HCT116 (cell line): ENCODE results near the gene SLC36A2. TPM values are rescaled to one million over a fixed set of nuclear protein-coding genes. Genes with fewer than 3 reads are reported as not detected.

Source experiments
- ATAC-seq: fragments of 200-7000 bp; cut with Tn5 transposase; 2 replicates; pipeline ENCODE4 v1.9.1; 2020; ENCODE audit warnings: mild to moderate bottlenecking, moderate library complexity
- BruUV-seq: library from RNA; stranded (reverse); fragments of 400-500 nt; replicated peaks from 2 replicates; lab custom pipeline; 2021; lab: Mats Ljungman, UMichigan
- CTCF ChIA-PET: fragments of 300-600 bp; sonication (Branson Sonifier 250); formaldehyde crosslinking; loops from one replicate; lab custom pipeline; 2021; ENCODE audit warnings: antibody characterized with exemption; lab: Charles Lee
- POLR2A ChIA-PET: fragments of 300-600, 350-600 bp; sonication (Branson Sonifier 250); formaldehyde crosslinking; loops from one replicate; lab custom pipeline; 2021; ENCODE audit warnings: antibody characterized with exemption; lab: Charles Lee
- RAD21 ChIA-PET, 2 experiments: fragments of 300-600 bp; sonication (Branson Sonifier 250); formaldehyde crosslinking; loops; one replicate each; lab custom pipeline; 2023; ENCODE audit warnings: low total read pairs in 2 of 2; ENCODE audit not compliant: uncharacterized antibody in 2 of 2, unreplicated experiment in 2 of 2, low non-redundant PET in 1 of 2; lab: Charles Lee
- DNase-seq: peaks from one replicate; pipeline ENCODE4 v3.0.0-alpha.2; 2010; ENCODE audit warnings: low read depth, low spot score
- H2AFZ ChIP-seq: fragments of 200-600 bp; shearing (Covaris generic), sonication (generic); 2 replicates; pipeline ENCODE4 v1.6.1; 2017; ENCODE audit warnings: low read depth, mixed run types, mixed read lengths, antibody characterized with exemption, low read length; ENCODE audit not compliant: poor library complexity, severe bottlenecking
- H3K27ac ChIP-seq: 2 replicates; pipeline ENCODE4 v1.5.1; 2012; ENCODE audit warnings: low read depth, low read length
- H3K27me3 ChIP-seq: fragments of 200-600 bp; sonication (generic); 2 replicates; pipeline ENCODE4 v1.6.1; 2016; ENCODE audit warnings: mixed run types, low read length, mixed read lengths; ENCODE audit not compliant: insufficient read depth
- H3K36me3 ChIP-seq, 2 experiments: fragments of 200-500 bp in 1 of 2; fragments of 200-600 bp in 1 of 2; sonication (Bioruptor generic) in 1 of 2; sonication (generic) in 1 of 2; 2 replicates each; pipeline versions ENCODE4 v1.5.1 to v1.6.1; 2014 to 2016; ENCODE audit warnings: low read length in 2 of 2, inconsistent platforms in 1 of 2, mixed read lengths in 1 of 2, mixed run types in 1 of 2; ENCODE audit not compliant: insufficient read depth in 2 of 2, control insufficient read depth in 1 of 2
- H3K4me1 ChIP-seq, 2 experiments: fragments of 200-600 bp in 1 of 2; sonication (generic) in 1 of 2; 2 replicates each; pipeline versions ENCODE4 v1.5.1 to v1.6.1; 2012 to 2017; ENCODE audit warnings: low read length in 2 of 2, inconsistent platforms in 1 of 2, mild to moderate bottlenecking in 1 of 2, mixed read lengths in 1 of 2, mixed run types in 1 of 2, moderate library complexity in 1 of 2; ENCODE audit not compliant: insufficient read depth in 2 of 2, control insufficient read depth in 1 of 2
- H3K4me2 ChIP-seq: fragments of 200-600 bp; sonication (generic); 2 replicates; pipeline ENCODE4 v1.6.1; 2017; ENCODE audit warnings: mixed run types, low read length, mixed read lengths
- H3K4me3 ChIP-seq, 2 experiments: fragments of 200-600 bp in 1 of 2; sonication (generic) in 1 of 2; replicated peaks in 1 of 2; 2 replicates each; pipeline ENCODE4 v1.5.1; 2011 to 2016; ENCODE audit warnings: low read length in 2 of 2, control low read depth in 1 of 2, low read depth in 1 of 2, mild to moderate bottlenecking in 1 of 2, mixed read lengths in 1 of 2, mixed run types in 1 of 2
- H3K79me2 ChIP-seq: fragments of 200-600 bp; sonication (generic); 2 replicates; pipeline ENCODE4 v1.6.1; 2017; ENCODE audit warnings: mild to moderate bottlenecking, mixed run types, low read length, moderate library complexity, mixed read lengths; ENCODE audit not compliant: insufficient read depth
- H3K9ac ChIP-seq: fragments of 200-600 bp; sonication (generic); 2 replicates; pipeline ENCODE4 v1.6.1; 2016; ENCODE audit warnings: low read length, mixed read lengths
- H3K9me2 ChIP-seq: fragments of 200-600 bp; sonication (generic), shearing (Covaris generic); 2 replicates; pipeline ENCODE4 v1.6.1; 2017; ENCODE audit warnings: mixed run types, mild to moderate bottlenecking, moderate library complexity; ENCODE audit not compliant: insufficient read depth
- H3K9me3 ChIP-seq, 2 experiments: fragments of 200-500 bp in 1 of 2; fragments of 200-600 bp in 1 of 2; sonication (Bioruptor generic) in 1 of 2; sonication (generic) in 1 of 2; 2 replicates each; pipeline ENCODE4 v1.6.1; 2014 to 2017; ENCODE audit warnings: low read length in 2 of 2, mixed read lengths in 2 of 2, inconsistent platforms in 1 of 2, low read depth in 1 of 2, mild to moderate bottlenecking in 1 of 2, mixed run types in 1 of 2, moderate library complexity in 1 of 2; ENCODE audit not compliant: control insufficient read depth in 1 of 2, insufficient read depth in 1 of 2
- H4K20me1 ChIP-seq: fragments of 200-600 bp; sonication (generic), shearing (Covaris generic); 2 replicates; pipeline ENCODE4 v1.6.1; 2017; ENCODE audit warnings: mixed run types, mild to moderate bottlenecking, moderate library complexity; ENCODE audit not compliant: insufficient read depth
- CBX3 ChIP-seq: IDR thresholded peaks from 2 replicates; pipeline ENCODE4 v1.6.1; 2012; ENCODE audit warnings: low read depth
- CEBPB ChIP-seq: IDR thresholded peaks from 2 replicates; pipeline ENCODE4 v1.6.1; 2012; ENCODE audit warnings: low read depth
- ELF1 ChIP-seq: IDR thresholded peaks from 2 replicates; pipeline ENCODE4 v1.6.1; 2012; ENCODE audit warnings: low read depth, borderline replicate concordance
- EZH2 ChIP-seq: fragments of 200-600 bp; sonication (generic); IDR thresholded peaks from 2 replicates; pipeline ENCODE4 v1.6.1; 2017; ENCODE audit warnings: antibody characterized with exemption, mixed run types
- EZH2phosphoT487 ChIP-seq: fragments of 200-600 bp; IDR thresholded peaks from 2 replicates; pipeline ENCODE4 v1.6.1; 2018; ENCODE audit warnings: antibody characterized with exemption, borderline replicate concordance
- JUND ChIP-seq: IDR thresholded peaks from 2 replicates; pipeline ENCODE4 v1.6.1; 2012
- POLR2A ChIP-seq: IDR thresholded peaks from 2 replicates; pipeline ENCODE4 v1.7.0; 2011; ENCODE audit warnings: borderline replicate concordance; ENCODE audit not compliant: insufficient read depth, insufficient read length; ENCODE audit errors: extremely low read depth
- POLR2AphosphoS5 ChIP-seq: IDR thresholded peaks from 2 replicates; pipeline ENCODE4 v1.6.1; 2011; ENCODE audit warnings: mild to moderate bottlenecking, low read depth, low read length, moderate library complexity
- SIN3A ChIP-seq: IDR thresholded peaks from 2 replicates; pipeline ENCODE4 v1.6.1; 2012; ENCODE audit warnings: low read depth
- SP1 ChIP-seq: IDR thresholded peaks from 2 replicates; pipeline ENCODE4 v1.6.1; 2012; ENCODE audit warnings: low read depth
- SRF ChIP-seq: IDR thresholded peaks from 2 replicates; pipeline ENCODE4 v1.6.1; 2012; ENCODE audit warnings: low read depth
- TCF7L2 ChIP-seq: IDR thresholded peaks from 2 replicates; pipeline ENCODE4 v1.7.0; 2011; ENCODE audit warnings: borderline replicate concordance, inconsistent platforms; ENCODE audit not compliant: insufficient read depth, insufficient read length; ENCODE audit errors: extremely low read depth
- YY1 ChIP-seq: IDR thresholded peaks from 2 replicates; pipeline ENCODE4 v1.6.1; 2011; ENCODE audit warnings: low read length, low read depth, moderate library complexity, mild to moderate bottlenecking; ENCODE audit not compliant: insufficient replicate concordance; ENCODE audit errors: extremely low read depth
- intact Hi-C: fragments of 100-400 bp; cut with micrococcal nuclease; formaldehyde crosslinking; loops from 2 replicates; pipeline ENCODE4 v1.10.0; 2022
- total RNA-seq: library from RNA; stranded (reverse); gene quantifications from one replicate; pipeline ENCODE4 v1.2.1, GENCODE V29; 2021; ENCODE audit not compliant: unreplicated experiment
- TF ChIP-seq, protein P1 (sequence below): IDR thresholded peaks from 2 replicates; pipeline ENCODE4 v1.6.1; 2012; ENCODE audit warnings: low read depth
- TF ChIP-seq, protein P2 (sequence below), 3 experiments: fragments of 200-600 bp in 1 of 3; sonication (generic) in 1 of 3; IDR thresholded peaks in 2 of 3; conservative IDR thresholded peaks in 1 of 3; 2 replicates each; pipeline ENCODE4 v1.5.1; 2012 to 2017; ENCODE audit warnings: low read depth in 2 of 3, low read length in 2 of 3, antibody characterized with exemption in 1 of 3, borderline replicate concordance in 1 of 3, control low read depth in 1 of 3, mild to moderate bottlenecking in 1 of 3, mixed read lengths in 1 of 3, mixed run types in 1 of 3, moderate library complexity in 1 of 3; ENCODE audit not compliant: insufficient read depth in 1 of 3
- TF ChIP-seq, protein P3 (sequence below): IDR thresholded peaks from 2 replicates; pipeline ENCODE4 v1.6.1; 2012
- TF ChIP-seq, protein P4 (sequence below): IDR thresholded peaks from 2 replicates; pipeline ENCODE4 v1.6.1; 2011; ENCODE audit warnings: mild to moderate bottlenecking, low read length, moderate library complexity; ENCODE audit not compliant: insufficient replicate concordance; ENCODE audit errors: extremely low read depth

Gene SLC36A2
- total RNA-seq, 1 experiment from 2014 or later, result not detected

DNA sequence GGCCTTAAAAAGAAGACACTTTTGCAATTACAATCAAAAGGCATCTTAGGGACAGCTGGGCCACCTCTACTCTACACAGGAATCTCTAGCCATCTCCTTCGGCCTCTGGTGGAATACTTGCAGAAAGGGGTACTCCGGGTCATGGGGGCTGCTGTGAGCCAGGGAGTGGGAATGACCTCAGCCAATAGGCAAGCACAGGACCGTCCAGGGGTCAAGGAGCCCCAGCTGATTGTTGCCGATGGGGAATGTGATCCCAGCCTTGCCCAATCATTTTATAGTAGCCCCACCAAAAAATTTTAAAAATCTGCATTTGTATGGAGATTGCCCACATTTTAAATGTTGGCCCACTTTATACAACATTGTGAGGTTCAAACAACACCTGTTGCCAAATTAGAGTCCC lies 26.9 kb downstream of the SLC36A2 start:
- RAD21 ChIA-PET, result no interaction called here
- Histone ChIP-seq H3K4me2 (no peak overlapping the region), H3K36me3 (no peaks in the 10 kb centered on the region), H3K9me2 (no peaks in the 10 kb centered on the region), H3K4me1 (no peaks in the 10 kb centered on the region), H3K79me2 (no peaks in the 10 kb centered on the region), H3K9ac (no peak overlapping the region), H4K20me1 (no peaks in the 10 kb centered on the region), H2AFZ (no peak overlapping the region), H3K27me3 (no peaks in the 10 kb centered on the region), H3K4me3 (no peak overlapping the region), H3K27ac (no peak overlapping the region), H3K9me3 (no peaks in the 10 kb centered on the region)
- POLR2A ChIA-PET, result interaction anchor here (0.7 kb wide), 1 partner anchor 165 kb away, joined by 3 read pairs; no protein-coding TSS in a partner anchor
- DNase-seq (no peak), ATAC-seq (no peak)
- intact Hi-C loops, result no loop called here
- CTCF ChIA-PET, result no interaction called here
- TF ChIP-seq, protein P1, sequence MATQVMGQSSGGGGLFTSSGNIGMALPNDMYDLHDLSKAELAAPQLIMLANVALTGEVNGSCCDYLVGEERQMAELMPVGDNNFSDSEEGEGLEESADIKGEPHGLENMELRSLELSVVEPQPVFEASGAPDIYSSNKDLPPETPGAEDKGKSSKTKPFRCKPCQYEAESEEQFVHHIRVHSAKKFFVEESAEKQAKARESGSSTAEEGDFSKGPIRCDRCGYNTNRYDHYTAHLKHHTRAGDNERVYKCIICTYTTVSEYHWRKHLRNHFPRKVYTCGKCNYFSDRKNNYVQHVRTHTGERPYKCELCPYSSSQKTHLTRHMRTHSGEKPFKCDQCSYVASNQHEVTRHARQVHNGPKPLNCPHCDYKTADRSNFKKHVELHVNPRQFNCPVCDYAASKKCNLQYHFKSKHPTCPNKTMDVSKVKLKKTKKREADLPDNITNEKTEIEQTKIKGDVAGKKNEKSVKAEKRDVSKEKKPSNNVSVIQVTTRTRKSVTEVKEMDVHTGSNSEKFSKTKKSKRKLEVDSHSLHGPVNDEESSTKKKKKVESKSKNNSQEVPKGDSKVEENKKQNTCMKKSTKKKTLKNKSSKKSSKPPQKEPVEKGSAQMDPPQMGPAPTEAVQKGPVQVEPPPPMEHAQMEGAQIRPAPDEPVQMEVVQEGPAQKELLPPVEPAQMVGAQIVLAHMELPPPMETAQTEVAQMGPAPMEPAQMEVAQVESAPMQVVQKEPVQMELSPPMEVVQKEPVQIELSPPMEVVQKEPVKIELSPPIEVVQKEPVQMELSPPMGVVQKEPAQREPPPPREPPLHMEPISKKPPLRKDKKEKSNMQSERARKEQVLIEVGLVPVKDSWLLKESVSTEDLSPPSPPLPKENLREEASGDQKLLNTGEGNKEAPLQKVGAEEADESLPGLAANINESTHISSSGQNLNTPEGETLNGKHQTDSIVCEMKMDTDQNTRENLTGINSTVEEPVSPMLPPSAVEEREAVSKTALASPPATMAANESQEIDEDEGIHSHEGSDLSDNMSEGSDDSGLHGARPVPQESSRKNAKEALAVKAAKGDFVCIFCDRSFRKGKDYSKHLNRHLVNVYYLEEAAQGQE, result no peak
- TF ChIP-seq POLR2A (no peak), JUND (no peak), SRF (no peak), YY1 (no peak), ELF1 (no peak), CBX3 (no peak), CEBPB (no peak), POLR2AphosphoS5 (no peak), EZH2phosphoT487 (no peak), SIN3A (no peak), EZH2 (no peak), TCF7L2 (no peak), SP1 (no peak)
- TF ChIP-seq, protein P2, sequence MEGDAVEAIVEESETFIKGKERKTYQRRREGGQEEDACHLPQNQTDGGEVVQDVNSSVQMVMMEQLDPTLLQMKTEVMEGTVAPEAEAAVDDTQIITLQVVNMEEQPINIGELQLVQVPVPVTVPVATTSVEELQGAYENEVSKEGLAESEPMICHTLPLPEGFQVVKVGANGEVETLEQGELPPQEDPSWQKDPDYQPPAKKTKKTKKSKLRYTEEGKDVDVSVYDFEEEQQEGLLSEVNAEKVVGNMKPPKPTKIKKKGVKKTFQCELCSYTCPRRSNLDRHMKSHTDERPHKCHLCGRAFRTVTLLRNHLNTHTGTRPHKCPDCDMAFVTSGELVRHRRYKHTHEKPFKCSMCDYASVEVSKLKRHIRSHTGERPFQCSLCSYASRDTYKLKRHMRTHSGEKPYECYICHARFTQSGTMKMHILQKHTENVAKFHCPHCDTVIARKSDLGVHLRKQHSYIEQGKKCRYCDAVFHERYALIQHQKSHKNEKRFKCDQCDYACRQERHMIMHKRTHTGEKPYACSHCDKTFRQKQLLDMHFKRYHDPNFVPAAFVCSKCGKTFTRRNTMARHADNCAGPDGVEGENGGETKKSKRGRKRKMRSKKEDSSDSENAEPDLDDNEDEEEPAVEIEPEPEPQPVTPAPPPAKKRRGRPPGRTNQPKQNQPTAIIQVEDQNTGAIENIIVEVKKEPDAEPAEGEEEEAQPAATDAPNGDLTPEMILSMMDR (IDR thresholded peaks at IDR 0.05 in 2 of 3, conservative IDR thresholded peaks at IDR 0.05 in 1 of 3; ENCODE audit: borderline replicate concordance in 1 of 3, insufficient read depth in 1 of 3, low read depth in 2 of 3, low read length in 2 of 3), result no peak
- TF ChIP-seq, protein P3, sequence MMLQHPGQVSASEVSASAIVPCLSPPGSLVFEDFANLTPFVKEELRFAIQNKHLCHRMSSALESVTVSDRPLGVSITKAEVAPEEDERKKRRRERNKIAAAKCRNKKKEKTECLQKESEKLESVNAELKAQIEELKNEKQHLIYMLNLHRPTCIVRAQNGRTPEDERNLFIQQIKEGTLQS, result no peak
- TF ChIP-seq, protein P4, sequence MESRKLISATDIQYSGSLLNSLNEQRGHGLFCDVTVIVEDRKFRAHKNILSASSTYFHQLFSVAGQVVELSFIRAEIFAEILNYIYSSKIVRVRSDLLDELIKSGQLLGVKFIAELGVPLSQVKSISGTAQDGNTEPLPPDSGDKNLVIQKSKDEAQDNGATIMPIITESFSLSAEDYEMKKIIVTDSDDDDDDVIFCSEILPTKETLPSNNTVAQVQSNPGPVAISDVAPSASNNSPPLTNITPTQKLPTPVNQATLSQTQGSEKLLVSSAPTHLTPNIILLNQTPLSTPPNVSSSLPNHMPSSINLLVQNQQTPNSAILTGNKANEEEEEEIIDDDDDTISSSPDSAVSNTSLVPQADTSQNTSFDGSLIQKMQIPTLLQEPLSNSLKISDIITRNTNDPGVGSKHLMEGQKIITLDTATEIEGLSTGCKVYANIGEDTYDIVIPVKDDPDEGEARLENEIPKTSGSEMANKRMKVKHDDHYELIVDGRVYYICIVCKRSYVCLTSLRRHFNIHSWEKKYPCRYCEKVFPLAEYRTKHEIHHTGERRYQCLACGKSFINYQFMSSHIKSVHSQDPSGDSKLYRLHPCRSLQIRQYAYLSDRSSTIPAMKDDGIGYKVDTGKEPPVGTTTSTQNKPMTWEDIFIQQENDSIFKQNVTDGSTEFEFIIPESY, result no peak
- BruUV-seq, result no TSS peak
